ENCODE measurements around the gene PAFAH2. TPM values are rescaled to one million over a fixed set of nuclear protein-coding genes. Genes with fewer than 3 reads are reported as not detected.

PAFAH2 gene
- total RNA-seq, 1 donor from 2014 or later, result 2.2 TPM

Small RNA genes lying within 50 kb of the gene (small RNA-seq; reads per million reads assigned to genes)
- gene RF00283 (ENCODE audit: low replicate concordance) (not detected), gene RF00492 (ENCODE audit: low replicate concordance) (not detected), gene RNU6-110P (ENCODE audit: low replicate concordance) (not detected)

Other genes starting within 250 kb of the PAFAH2 start
- 16.5 TPM for gene SELENON, start 197.9 kb downstream of the PAFAH2 start, total RNA-seq
- 31.2 TPM for gene MTFR1L, start 178.1 kb downstream of the PAFAH2 start, total RNA-seq
- gene AUNIP, start 138.6 kb downstream of the PAFAH2 start, total RNA-seq, result 0.98 TPM
- 4.7 TPM for gene PAQR7, start 122.4 kb downstream of the PAFAH2 start, total RNA-seq
- 699 TPM for gene STMN1, start 91.6 kb downstream of the PAFAH2 start, total RNA-seq
- 0.98 TPM for gene EXTL1, start 23.7 kb upstream of the PAFAH2 start, total RNA-seq
- not detected for gene SLC30A2, start 48.1 kb upstream of the PAFAH2 start, total RNA-seq
- gene TRIM63, start 69.6 kb upstream of the PAFAH2 start, total RNA-seq, result not detected
- gene PDIK1L, start 113.8 kb upstream of the PAFAH2 start, total RNA-seq, result 62.7 TPM
- 0.49 TPM for gene FAM110D, start 161.0 kb upstream of the PAFAH2 start, total RNA-seq
- gene C1orf232, start 170.9 kb upstream of the PAFAH2 start, total RNA-seq, result not detected
- 5.4 TPM for gene ZNF593, start 171.8 kb upstream of the PAFAH2 start, total RNA-seq
- not detected for gene ZNF593OS, start 173.8 kb upstream of the PAFAH2 start, total RNA-seq
- gene CNKSR1, start 179.4 kb upstream of the PAFAH2 start, total RNA-seq, result 3.2 TPM
- gene CATSPER4, start 192.5 kb upstream of the PAFAH2 start, total RNA-seq, result not detected
- gene CEP85, start 236.1 kb upstream of the PAFAH2 start, total RNA-seq, result 11.3 TPM

All from temporal lobe (tissue), 2 donors.